GM04503 (cell line): Measurements from ENCODE around the gene PRND.
A peak's percentile ranks its signal among the peaks of the same experiment; 100 is the strongest.
"Not testable (repeated sequence)": the region's sequence is repeated elsewhere in the genome, so short reads cannot be mapped to it uniquely, and the experiment has no call there.

Experiments
- DNase-seq: peaks from one replicate; pipeline ENCODE4 v3.0.0-alpha.2; 2012; ENCODE audit warnings: low read depth

Gene PRND

DNA sequence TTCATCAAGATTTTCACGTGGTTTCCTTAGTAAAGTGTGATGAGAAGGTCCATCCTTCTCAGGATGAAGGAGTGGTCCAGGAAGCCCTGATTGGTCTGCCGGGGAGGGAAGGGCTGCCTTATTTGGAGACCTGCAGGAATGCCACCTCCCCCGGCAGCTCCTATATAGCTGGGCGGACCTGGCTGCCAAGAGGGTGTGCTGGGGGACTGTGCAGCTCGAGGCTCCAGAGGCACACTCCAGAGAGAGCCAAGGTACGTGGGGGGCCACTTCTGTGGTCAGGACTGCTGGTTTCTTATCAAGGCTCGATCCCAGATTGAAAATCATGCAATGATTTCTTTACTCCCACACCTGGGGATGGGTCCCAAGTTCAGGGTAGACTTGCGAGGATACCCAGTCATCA, at the start of gene PRND:
TSS of gene PRND (plus strand) at position 191 of the 400 bp plus-strand sequence. CDS start 2,643 bp downstream, outside the sequence.
- DNase-seq = no peak

DNA sequence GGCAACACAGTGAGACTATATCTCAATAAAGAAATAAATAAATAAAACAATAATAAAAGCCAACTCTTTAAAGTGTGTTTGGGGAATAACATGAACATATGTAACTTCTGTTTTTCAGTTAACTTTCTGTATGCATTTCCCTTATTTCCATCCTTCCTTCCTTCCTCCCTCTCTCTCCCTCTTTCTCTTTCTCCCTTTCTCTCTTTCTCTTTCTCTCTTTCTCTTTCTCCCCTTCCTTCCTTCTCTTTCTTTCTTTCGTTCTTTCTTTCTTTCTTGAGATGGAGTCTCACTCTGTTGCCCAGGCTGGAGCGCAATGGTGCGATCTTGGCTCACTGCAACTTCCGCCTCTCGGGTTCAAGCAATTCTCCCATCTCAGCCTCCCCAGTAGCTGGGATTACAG, 48.8 kb upstream of the PRND start:
- no peak for DNase-seq

DNA sequence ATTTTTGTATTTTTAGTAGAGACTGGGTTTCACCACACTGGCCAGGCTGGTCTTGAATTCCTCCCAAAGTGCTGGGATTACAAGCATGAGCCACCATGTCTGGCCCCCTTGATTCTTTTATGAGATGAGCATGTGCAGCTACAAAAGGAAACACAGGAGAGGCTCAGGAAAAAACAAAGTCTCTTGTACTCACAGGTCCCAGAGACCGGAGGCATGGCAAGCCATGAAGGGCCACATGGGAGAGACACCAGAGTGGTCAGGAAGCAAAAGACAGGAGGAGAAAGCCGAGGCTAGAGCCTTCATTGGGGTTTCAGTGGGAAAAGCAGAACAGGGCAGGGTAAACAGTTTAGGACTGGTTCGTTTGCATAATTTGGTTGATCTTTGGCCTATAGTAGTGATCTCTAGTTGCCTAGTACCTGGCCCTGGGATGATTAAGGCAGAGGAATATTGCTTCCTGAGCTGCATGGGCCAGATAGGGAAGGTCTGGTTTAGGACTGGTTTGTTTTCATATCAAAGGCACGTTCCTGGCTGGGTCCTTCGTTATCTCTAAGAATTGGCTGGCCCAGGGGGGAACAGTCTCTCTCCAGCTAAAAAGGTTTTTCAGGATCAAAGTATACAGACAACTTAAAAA, 48.2 kb upstream of the PRND start:
- DNase-seq = no peak

- no peak for DNase-seq
Measured at GRCh38 chr20:4674672-4675071, 47.0 kb upstream of the PRND start.

DNA sequence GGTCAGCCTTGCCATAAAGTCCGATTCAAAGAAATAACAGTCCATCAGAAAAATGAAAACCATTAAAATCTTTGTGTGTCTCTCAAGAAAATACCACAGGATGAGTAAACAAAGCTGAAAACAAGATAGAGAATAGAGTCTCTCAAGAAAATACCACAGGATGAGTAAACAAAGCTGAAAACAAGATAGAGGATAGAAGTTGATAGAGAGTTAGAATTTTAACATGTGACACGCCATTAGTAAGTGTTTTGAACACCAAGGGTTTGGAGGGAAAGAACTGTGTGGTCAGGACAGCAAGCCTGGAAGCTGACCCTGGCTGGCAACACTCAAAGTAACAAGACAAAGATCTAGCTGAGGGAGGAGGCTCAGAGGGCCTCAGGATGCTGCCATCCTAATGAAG, 43.9 kb upstream of the PRND start:
- no peak for DNase-seq

GRCh38 chr20:4681401-4681800, 40.3 kb upstream of the PRND start:
- no peak for DNase-seq

GRCh38 chr20:4681991-4682401, 39.7 kb upstream of the PRND start:
- DNase-seq = peak; percentile 61

DNA sequence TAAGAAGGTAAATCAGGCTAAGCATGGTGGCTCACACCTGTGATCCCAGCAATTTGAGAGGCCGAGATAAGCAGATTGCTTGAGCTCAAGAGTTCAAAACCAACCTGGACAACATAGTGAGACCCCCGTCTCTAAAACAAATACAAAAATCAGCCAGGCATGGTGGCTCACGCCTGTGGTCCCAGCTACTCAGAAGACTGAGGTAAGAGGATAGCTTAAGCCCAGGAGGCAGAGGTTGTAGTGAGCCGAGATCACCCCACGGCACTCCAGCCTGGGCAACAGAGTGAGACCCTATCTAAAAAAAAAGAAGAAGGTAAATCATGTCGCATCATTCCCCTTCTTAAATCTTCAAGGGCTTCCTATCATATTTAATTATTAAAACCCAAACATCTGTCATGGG, 39.0 kb upstream of the PRND start:
- DNase-seq = no peak

- DNase-seq = no peak
Measured at GRCh38 chr20:4683261-4683660, 38.4 kb upstream of the PRND start.

DNA sequence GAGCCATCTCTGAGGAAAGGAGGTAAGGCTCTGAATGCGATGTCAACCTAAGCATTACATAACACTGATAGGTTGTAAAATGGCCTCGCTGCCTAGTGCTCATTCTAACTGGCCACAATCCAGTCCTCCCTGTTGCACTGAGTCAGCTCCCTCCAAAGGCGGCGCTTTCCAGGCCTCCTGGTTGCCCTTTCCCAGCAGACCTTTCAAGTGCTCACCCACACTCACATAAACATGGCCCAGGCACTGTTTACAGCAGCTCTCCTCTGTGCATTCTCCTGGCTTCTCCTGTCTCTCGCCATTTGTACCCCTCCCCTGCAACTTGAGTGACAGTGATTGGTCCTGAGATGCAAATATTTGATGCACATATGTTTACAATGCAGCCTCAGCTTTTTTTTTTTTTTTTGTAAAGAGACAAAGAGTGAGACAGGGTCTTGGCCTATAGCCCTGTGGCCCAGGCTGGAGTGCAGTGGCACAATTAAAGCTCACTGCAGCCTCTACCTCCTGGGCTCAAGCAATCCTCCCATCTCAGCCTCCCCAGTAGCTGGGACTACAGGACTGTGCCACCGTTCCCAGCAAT, 36.8 kb upstream of the PRND start:
- DNase-seq = no peak

- no peak for DNase-seq
Measured at GRCh38 chr20:4685923-4686221, 35.8 kb upstream of the PRND start.

DNA sequence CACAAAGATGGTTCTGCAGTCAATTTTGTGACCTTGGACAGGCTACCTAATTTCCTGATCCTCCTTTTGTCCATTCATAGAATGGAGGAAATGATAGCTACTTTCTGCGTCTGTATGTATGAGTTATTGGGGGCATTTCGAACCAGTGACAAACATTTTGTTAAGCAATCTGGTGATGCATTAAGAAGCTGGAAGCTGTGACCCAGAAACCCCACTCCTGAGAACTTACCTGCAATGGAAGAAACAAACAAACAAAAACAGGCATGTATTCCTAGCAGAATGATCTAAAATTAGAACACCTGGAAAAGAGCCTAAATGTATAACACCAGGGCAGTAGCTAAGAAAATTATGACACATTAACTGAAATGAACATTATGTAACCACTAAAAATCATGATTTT, 33.4 kb upstream of the PRND start:
- DNase-seq = no peak

DNA sequence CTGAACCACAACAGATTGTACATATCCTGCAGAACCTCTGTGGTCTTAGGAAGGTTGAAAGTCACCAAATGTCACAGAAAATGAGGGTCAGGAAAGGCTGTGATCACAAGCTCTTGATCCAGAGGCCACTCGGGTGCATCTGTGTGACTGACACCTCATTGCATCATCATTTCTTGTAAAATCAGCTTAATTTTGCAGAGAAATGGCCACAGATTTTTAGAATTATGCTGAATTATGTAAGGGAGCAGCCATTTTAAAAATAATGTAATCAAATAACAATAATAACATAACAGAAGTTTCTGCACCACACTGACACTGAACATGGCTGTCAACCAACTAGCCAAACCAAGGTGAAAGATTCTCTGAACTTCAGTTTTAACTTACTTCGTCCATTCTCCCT, 32.5 kb upstream of the PRND start:
- DNase-seq = no peak

DNA sequence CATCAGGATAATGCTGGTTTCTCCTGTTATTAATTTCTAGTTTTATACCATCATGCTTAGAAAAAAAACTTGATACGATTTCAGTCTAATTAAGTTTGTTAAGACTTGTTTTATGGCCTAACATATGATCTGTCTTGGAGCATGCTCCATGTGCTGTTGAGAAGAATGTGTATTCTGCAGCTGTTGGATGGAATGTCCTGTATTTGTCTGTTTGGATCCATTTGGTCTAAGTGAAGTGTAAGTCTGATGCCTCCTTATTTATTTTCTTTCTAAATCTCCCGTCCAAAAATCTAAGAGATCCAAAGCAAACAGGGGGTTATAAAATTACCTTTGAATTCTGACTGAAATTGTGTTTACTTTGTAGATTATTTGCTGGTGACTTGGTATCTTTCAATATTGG, 30.0 kb upstream of the PRND start:
- DNase-seq = no peak

DNA sequence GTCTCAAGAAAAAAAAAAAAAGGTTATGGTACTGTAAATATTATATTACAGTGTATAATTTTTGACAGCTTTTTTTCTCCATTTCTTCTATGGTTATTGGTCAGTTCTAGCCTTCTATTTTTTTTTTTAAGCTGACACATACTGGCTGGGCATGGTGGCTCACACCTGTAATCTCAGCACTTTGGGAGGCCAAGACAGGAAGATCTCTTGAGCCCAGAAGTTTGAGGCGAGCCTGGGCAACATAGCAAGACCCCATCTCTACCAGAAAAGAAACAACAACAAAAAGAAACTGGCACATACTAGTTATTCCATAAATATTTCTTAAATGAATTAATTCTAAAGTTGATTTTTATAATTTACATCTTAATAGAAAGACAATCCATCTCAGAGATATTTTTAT, 27.6 kb upstream of the PRND start:
- DNase-seq = no peak

GRCh38 chr20:4697189-4697830, 24.4 kb upstream of the PRND start:
- DNase-seq = no peak

GRCh38 chr20:4697831-4698221, 23.9 kb upstream of the PRND start:
- DNase-seq = no peak

DNA sequence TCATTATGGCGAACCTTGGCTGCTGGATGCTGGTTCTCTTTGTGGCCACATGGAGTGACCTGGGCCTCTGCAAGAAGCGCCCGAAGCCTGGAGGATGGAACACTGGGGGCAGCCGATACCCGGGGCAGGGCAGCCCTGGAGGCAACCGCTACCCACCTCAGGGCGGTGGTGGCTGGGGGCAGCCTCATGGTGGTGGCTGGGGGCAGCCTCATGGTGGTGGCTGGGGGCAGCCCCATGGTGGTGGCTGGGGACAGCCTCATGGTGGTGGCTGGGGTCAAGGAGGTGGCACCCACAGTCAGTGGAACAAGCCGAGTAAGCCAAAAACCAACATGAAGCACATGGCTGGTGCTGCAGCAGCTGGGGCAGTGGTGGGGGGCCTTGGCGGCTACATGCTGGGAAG, 22.5 kb upstream of the PRND start:
- DNase-seq = no peak

GRCh38 chr20:4699957-4700356, 21.8 kb upstream of the PRND start:
- no peak for DNase-seq

DNA sequence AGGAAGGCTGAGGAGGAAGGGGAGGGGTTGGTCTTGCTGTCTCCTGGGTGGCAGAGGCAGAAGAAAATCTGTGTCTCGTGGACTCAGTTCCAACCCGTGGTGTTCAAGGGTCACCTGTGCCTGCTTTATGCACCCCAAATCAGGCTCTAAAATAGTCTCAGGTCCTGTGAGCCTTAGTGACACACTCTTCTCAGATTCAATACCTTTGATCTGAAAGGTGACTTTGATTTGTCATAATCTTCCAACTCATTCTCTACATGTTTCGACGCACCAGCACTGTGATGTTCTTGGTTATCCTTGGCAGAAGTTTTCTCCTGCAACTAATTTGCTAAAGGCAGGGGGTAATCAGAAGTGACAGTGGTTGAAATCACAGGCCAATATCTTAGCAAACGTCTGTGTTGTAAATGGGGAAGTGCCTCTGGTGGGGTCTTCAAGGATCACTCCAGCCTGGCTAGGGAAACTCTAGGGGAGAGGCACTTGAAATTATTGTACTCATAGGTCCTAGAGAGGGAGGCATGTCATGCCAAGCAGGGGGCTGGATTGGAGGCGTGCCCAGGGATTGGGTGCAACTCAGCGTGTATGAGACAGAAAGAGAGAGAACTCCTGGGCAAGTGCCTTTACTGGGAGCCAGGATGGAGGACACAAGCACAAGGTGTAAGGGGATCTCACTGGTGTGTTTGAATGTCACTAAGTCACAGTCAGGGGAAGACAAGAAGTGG, 19.0 kb upstream of the PRND start:
- DNase-seq = no peak

DNA sequence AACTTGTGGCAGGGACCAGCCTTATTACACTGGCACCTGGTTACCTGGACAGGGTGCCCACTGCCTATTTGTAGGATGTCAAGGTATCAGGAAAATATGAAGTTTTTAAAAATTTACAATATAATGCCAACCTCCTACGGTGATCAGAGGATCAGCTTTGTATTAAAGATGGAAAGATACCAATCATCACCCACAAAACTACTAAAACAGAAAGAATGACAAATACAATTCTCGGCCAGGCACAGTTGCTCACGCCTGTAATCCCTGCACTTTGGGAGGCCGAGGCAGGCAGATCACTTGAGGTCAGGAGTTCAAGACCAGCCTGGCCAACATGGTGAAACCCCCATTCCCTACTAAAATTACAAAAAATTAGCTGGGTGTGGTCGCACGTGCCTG, 18.4 kb upstream of the PRND start:
- no peak for DNase-seq

GRCh38 chr20:4706941-4707340, 14.8 kb upstream of the PRND start:
- not testable (repeated sequence) for DNase-seq

GRCh38 chr20:4708036-4708435, 13.7 kb upstream of the PRND start:
- no peak for DNase-seq
